Muscle of leg (tissue), 11 donors: ENCODE results near the gene EN2. TPM values are rescaled to one million over a fixed set of nuclear protein-coding genes. Genes with fewer than 3 reads are reported as not detected.

Source experiments
- DNase-seq: peaks from one replicate; pipeline ENCODE4 v3.0.0; 2013
- H3K27ac ChIP-seq: one replicate; pipeline ENCODE4 v1.5.1; 2013; ENCODE audit warnings: mild to moderate bottlenecking, low read length, control low read depth
- H3K27me3 ChIP-seq: one replicate; pipeline ENCODE4 v1.6.1; 2013; ENCODE audit warnings: low read length; ENCODE audit not compliant: control insufficient read depth, insufficient read depth
- H3K36me3 ChIP-seq: one replicate; pipeline ENCODE4 v1.6.1; 2013; ENCODE audit warnings: low read length; ENCODE audit not compliant: control insufficient read depth, insufficient read depth
- H3K4me1 ChIP-seq: one replicate; pipeline ENCODE4 v1.6.1; 2013; ENCODE audit warnings: low read length; ENCODE audit not compliant: control insufficient read depth, insufficient read depth
- H3K4me3 ChIP-seq: one replicate; pipeline ENCODE4 v1.5.1; 2013; ENCODE audit warnings: low read length, control low read depth
- H3K9me3 ChIP-seq: replicated peaks from 2 replicates; pipeline ENCODE4 v1.6.1; 2013; ENCODE audit warnings: low read depth, low read length; ENCODE audit not compliant: control insufficient read depth
- WGBS: methylation state at CpG from one replicate; pipeline ENCODE4 v1.1.5; 2013; ENCODE audit warnings: missing lambda C conversion rate; ENCODE audit not compliant: insufficient coverage; 5-methylcytosine and 5-hydroxymethylcytosine counted together
- polyA plus RNA-seq, 8 donors: library from polyadenylated mRNA; unstranded; fragments of 120-200 nt; gene quantifications; one replicate each; pipeline versions ENCODE4 v1.2.1 to v1.2.3, GENCODE V29; 2013; ENCODE audit warnings: inconsistent platforms in 1 of 8, low replicate concordance in 1 of 8; ENCODE audit not compliant: insufficient read length in 8 of 8, insufficient read depth in 1 of 8
- total RNA-seq: library from RNA; stranded (reverse); fragments of 120-200 nt; gene quantifications from one replicate; pipeline ENCODE4 v1.2.4, GENCODE V29; 2013

EN2 gene
- total and polyA plus RNA-seq, 9 donors = 0.09 to 1.2 (median 0.79) TPM

DNA sequence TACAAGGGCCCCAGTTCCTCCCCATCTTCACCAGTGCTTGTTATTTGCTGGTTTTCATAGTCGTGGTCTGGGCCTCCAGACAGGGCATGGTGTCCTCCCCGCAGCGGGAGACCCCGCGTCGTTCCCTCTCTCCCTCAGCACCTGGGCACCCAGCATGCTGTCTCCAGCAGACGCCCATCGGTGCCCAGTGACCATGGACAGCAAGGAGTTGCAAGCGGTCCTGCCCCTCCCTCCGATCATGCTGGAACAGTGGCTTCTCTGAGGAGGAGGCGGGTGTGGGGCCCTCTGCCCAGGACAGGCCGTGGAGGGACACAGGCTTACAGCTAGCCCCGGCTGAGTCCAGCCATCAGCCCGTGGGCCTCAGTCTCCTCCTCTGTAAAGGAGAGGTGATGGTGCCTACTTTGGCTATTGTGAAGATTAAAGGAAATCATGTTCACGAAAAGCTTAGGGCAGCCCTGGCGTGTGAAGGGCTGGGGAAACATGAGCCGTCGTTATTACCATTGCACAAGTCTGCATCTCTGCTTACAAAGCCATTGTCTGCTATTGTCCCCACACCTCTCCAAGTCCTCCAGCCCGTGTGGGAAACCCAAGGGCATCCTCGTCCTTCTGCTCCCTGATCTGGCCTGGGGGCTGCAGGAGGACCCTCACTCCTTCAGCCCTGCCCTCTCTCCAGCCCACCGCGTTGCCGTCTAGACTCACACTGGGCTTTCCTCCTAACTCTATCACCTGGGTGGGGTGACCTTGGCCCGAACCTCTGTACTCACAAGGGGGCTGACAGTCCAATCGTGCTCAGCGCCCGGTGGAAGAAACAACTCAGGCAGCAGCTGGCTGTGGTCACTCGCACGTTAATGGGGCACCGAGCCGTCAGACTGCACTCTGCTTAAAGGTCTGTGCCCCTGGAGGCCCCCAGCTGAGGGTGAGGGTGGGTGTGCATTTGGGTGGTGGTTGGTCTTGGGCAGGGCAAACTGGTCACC lies 29.9 kb downstream of the EN2 start:
- Histone ChIP-seq H3K9me3 (no peaks in the 10 kb centered on the region), H3K4me1 (peaks cover 19% of the 10 kb centered on the region), H3K4me3 (no peak overlapping the region), H3K27me3 (peaks cover 77% of the 10 kb centered on the region), H3K27ac (no peak overlapping the region), H3K36me3 (no peaks in the 10 kb centered on the region)
- 79% methylated on average over 27 of the region's 31 CpGs for WGBS
- DNase-seq = no peak

DNA sequence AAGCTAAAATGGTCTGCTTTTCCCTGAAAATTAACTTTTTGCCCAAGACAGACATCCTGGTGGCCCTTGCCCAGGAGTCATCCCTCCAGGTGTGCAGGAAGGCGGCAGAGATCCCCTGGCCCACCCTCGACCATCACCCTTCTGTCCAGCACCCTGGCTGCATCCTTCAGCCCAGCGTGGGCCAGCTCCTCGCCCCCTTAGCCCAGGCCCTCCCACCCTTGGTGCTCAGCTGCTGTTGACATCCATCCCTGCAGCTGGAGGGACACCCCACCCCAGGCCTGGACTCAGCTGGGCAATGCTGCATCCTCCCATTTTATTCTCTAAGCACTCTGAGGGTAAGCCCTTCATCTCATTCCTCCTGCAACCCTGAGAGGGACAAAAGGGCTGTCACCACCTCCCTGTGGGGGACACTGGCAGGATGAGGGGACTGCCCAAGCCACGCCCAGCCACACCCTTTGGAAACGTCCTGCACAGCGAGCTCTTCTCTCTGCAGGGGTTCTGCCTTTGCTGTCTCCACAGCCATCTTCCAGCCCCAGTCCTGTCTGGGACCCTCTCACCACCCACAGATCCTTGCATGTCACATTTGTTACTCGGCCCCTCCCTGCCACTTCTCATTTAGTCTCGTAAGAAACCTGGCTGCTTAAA lies 30.7 kb downstream of the EN2 start:
- 59% methylated on average over 9 of the region's 9 CpGs for WGBS

DNA sequence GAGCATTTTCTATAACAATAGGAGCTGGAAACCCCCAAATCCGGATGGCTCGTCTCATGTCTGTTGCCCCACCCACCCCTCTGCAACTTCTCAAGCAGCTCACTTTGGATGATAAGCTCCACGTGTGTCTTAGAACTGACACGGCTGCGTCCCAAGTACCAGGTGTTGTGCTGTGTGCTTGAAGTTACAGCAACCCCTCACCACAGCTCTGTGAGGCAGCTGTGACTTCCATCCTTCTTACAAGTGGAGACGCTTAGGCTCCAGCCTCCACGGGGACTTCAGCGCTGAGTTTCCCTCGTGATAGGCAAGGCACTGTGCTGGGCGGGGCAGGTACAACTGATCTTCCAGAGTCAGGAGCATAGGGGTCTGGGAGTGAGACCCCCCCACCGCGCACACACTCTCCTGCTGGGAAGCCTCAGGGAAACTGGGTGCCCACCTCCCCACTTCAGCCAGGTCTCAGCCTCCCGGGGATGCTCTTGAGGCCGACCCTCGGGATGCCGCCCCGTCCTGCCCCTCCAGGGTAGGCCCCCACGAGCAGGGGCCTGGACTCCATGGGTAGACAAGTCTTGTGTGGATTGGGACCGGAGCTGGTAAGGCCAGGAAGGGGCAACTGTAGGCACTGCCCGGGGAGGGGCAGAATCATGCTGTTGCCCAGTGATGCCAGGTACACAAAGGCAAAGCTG lies 31.4 kb downstream of the EN2 start:
- no peak overlapping the region for H3K4me3 ChIP-seq
- H3K27ac ChIP-seq = no peak overlapping the region
- H3K27me3 ChIP-seq = peaks cover 76% of the 10 kb centered on the region
- H3K9me3 ChIP-seq = no peaks in the 10 kb centered on the region
- 60% methylated on average over 19 of the region's 20 CpGs for WGBS
- H3K36me3 ChIP-seq = no peaks in the 10 kb centered on the region
- peaks cover 10% of the 10 kb centered on the region for H3K4me1 ChIP-seq
- no peak for DNase-seq

More for the DNA sequence above, 30.7 kb downstream of the EN2 start:
- Histone ChIP-seq H3K4me3 (no peak overlapping the region), H3K9me3 (no peaks in the 10 kb centered on the region), H3K27ac (no peak overlapping the region), H3K4me1 (peaks cover 17% of the 10 kb centered on the region), H3K36me3 (no peaks in the 10 kb centered on the region), H3K27me3 (peaks cover 74% of the 10 kb centered on the region)
- DNase-seq = no peak

DNA sequence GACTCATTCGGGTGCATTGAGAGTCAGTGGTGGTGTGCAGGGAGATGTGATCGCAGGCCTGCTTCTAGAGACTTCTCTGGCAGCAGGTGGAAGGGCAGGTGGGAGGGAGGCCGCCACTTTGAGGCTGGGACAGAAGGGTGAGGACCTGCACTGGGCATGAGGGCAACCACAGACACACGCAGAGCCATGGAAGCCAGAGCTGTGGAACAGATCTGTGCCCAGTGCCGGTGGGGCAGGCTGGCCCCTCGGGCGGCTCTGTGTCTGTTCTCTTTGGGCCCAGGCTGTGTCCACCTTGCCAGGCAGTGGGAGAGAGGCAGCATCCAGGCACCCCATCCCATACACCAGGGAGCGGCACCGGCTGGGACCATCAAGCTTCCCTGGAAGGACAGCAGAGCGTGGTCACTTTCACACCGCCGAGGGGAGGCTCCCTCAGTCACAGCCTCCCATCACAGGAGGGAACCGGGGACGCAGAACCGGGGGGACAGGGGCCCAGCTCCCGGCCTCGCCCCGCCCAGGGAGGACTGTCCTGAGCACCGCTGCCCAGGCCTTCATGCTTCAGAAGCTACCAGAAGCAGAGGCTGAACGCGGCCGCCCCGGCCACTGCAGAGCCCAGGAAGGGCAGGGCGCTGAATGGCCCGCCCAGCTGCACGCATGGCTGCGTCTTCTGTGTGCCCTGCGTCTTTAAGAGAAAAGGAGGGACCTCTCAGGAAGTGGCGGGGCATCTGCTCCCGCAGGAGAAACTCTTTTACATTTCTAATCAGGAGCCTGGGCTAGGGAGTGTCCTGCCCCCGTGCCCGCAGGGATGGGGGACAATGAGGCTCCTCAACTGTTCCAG lies 32.1 kb downstream of the EN2 start:
- Histone ChIP-seq H3K27ac (no peak overlapping the region), H3K27me3 (peaks cover 73% of the 10 kb centered on the region)
- WGBS = 49% methylated on average over 28 of the region's 32 CpGs

DNA sequence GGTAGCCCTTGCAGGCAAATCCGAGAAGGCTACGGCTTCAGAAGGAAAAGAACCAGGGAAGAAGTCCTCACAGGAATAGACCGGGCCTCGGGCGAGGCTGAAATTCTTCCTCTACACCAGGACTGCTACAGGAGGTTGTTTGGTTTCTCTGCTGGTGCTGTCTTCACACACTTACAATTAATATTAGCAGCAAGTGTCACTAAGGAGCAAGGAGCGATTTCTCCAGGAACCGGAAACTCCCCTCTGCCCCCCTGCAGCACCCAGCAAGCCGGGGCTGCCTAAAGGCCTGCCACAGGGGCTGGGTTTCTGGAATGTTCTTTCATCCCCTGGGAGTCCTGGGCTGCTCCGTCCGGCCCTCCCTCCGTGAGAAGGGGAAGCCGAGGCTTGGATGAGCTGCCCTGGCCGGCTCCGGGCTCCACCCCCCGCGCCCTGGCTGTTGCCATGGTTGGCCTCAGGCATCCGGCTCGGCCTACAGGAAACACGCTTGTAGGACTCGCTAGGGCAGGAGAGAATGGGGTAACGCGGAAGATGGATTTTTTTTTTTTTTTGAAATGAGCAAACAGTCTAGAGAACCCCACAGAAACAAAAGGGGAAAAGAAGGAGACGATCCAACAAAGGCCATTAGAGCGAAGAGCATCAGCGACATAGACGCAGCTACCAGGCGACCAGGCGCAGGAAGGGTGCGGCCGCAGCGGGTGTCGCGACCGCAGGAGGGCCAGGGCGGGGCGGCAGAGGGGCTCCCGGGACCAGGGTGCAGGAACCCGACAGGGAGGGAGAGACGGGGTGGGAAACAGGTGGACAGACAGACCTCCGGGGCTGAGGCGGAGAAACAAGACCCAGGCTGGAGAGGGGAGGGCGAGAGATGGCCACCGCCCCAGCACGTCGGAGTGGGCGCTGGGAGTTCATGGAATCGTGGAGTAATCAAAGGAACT lies 33.0 kb downstream of the EN2 start:
- peak overlapping the region; percentile 21 for H3K4me3 ChIP-seq
- no peak overlapping the region for H3K27ac ChIP-seq
- WGBS = 36% methylated on average over 34 of the region's 47 CpGs
- DNase-seq = peak; percentile 33
- peaks cover 73% of the 10 kb centered on the region for H3K27me3 ChIP-seq
- no peaks in the 10 kb centered on the region for H3K9me3 ChIP-seq
- H3K4me1 ChIP-seq = peaks cover 9% of the 10 kb centered on the region
- H3K36me3 ChIP-seq = no peaks in the 10 kb centered on the region

More for the DNA sequence above, 32.1 kb downstream of the EN2 start:
- Histone ChIP-seq H3K36me3 (no peaks in the 10 kb centered on the region), H3K4me1 (peaks cover 9% of the 10 kb centered on the region), H3K9me3 (no peaks in the 10 kb centered on the region), H3K4me3 (peak overlapping the region; percentile 21)
- no peak for DNase-seq

DNA sequence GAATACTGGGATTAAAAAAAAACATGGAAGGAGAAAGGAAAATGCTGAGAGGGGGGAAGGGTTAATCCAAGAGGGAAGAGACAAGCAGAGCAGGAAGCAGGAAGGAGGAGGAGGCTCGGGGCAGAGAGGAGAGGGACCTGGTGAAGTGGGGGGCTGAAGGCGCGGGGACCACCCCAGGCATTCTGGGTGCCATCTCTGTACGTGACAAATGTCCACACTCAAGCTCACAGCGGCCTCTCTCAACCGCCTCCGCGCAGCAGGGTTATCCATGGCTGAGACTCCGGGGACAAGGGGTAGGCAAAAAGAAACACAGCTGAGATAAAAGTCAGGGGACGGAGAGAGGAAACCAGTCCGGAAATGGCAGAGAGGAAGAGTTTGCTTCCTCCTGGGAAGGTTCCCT lies 33.9 kb downstream of the EN2 start:
- Histone ChIP-seq H3K9me3 (no peaks in the 10 kb centered on the region), H3K4me1 (peaks cover 9% of the 10 kb centered on the region), H3K27ac (no peak overlapping the region), H3K4me3 (no peak overlapping the region), H3K36me3 (no peaks in the 10 kb centered on the region), H3K27me3 (peaks cover 70% of the 10 kb centered on the region)
- no peak for DNase-seq
- WGBS = 67% methylated on average over 11 of the region's 11 CpGs

DNA sequence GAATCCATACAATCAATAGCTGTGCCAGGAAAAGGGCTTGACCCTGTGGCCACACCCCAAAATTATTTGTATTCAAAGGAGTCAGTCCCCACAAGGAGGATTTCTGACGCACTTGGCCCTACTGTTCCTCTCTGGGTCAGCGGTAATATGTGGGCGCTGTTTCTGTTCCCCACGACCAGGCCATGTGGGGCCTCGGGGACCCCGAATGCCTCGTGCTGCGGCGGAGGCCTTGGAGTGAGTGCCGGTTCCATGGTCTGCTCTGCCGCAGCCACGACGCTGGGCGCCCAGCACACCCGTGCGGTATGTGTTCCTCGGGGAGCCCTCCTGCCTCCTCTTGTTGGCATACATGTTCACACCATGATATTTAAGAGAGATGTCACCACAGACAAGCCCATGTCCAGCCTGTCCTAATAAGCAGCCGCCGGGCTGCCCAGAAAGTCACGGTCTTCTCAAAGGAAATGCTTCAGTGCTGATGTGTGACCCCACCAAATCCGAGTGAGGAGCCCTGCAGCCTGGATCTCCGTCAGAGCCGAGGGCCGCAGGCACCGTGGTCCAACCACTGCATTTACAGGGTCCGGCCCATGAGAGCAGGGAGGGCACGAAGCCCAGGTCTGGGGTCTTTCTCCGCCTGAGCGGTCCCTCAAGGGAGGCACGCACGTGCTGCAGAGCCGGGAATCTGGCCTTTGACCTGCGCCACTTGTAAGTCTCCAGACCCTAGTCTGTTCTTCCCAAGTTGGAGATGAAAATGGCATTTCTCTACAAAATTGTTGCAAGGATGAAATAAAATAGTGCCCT lies 36.0 kb downstream of the EN2 start:
- 81% methylated on average over 32 of the region's 33 CpGs for WGBS
- Histone ChIP-seq H3K9me3 (no peaks in the 10 kb centered on the region), H3K4me3 (no peak overlapping the region), H3K27ac (no peak overlapping the region), H3K4me1 (peaks cover 9% of the 10 kb centered on the region), H3K27me3 (peaks cover 68% of the 10 kb centered on the region), H3K36me3 (no peaks in the 10 kb centered on the region)
- DNase-seq = no peak

DNA sequence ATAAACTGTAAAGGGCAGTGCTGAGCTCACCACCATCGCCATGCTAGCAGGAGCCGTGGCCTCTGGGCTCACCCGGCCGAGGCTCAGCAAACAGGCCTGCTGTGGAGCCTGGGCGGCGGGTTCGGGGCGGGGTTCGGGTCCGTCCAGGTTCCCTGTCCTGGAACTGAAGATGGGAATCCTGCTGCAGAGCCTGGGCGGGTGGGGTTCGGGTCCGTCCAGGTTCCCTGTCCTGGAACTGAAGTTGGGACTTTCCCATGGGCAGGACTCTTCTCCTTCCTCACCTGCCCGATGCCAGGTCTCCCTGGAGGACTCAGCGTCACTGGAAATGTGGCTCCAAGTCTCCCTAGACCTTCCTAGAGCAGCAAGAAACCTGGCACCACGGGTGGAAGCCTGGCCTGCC lies 36.6 kb downstream of the EN2 start:
- H3K36me3 ChIP-seq = no peaks in the 10 kb centered on the region
- H3K4me3 ChIP-seq = no peak overlapping the region
- no peaks in the 10 kb centered on the region for H3K9me3 ChIP-seq
- no peak overlapping the region for H3K27ac ChIP-seq
- 84% methylated on average over 16 of the region's 16 CpGs for WGBS
- DNase-seq = no peak
- peaks cover 66% of the 10 kb centered on the region for H3K27me3 ChIP-seq
- H3K4me1 ChIP-seq = peaks cover 9% of the 10 kb centered on the region
